ENCODE measurements around the gene NYAP1.

GRCh38 chr7:100489121-100489520 is 5.4 kb downstream of the NYAP1 start:
- no peak for TF ChIP-seq CTCF (IDR thresholded peaks at IDR 0.05; ENCODE audit: poor library complexity)
- no peak for TF ChIP-seq EZH2 (IDR thresholded peaks at IDR 0.05; ENCODE audit: borderline replicate concordance)
